SK-N-MC (cell line): Measurements from ENCODE around the gene JOSD2.

Source experiments
- EZH2 ChIP-seq: fragments of 200-600 bp; sonication (generic); IDR thresholded peaks from one replicate; pipeline ENCODE4 v1.6.1; 2017; ENCODE audit warnings: antibody characterized with exemption
- POLR2AphosphoS5 ChIP-seq: IDR thresholded peaks from 2 replicates; pipeline ENCODE4 v1.6.1; 2012; ENCODE audit warnings: mild to moderate bottlenecking, low read depth, low read length, borderline replicate concordance

GRCh38 chr19:50486823-50487515, 24.0 kb downstream of the JOSD2 start:
- TF ChIP-seq POLR2AphosphoS5: no peak
- no peak for TF ChIP-seq EZH2
